ENCODE data around the gene PLIN5.

PLIN5 gene, protein sequence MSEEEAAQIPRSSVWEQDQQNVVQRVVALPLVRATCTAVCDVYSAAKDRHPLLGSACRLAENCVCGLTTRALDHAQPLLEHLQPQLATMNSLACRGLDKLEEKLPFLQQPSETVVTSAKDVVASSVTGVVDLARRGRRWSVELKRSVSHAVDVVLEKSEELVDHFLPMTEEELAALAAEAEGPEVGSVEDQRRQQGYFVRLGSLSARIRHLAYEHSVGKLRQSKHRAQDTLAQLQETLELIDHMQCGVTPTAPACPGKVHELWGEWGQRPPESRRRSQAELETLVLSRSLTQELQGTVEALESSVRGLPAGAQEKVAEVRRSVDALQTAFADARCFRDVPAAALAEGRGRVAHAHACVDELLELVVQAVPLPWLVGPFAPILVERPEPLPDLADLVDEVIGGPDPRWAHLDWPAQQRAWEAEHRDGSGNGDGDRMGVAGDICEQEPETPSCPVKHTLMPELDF

GRCh38 chr19:4534836-4535658, at the start of gene PLIN5:
PLIN5 (minus strand) TSS chr19:4535224; CDS start chr19:4534074, 1,150 bp downstream.
- DNase-seq (ENCODE audit: low read depth): no peak

- no peak for DNase-seq (ENCODE audit: low read depth)
Measured at GRCh38 chr19:4583961-4584669, 49.1 kb upstream of the PLIN5 start.

GRCh38 chr19:4582980-4583842, 48.2 kb upstream of the PLIN5 start:
- no peak for DNase-seq (ENCODE audit: low read depth)

- no peak for DNase-seq (ENCODE audit: low read depth)
Measured at GRCh38 chr19:4581666-4582553, 46.9 kb upstream of the PLIN5 start.

DNA sequence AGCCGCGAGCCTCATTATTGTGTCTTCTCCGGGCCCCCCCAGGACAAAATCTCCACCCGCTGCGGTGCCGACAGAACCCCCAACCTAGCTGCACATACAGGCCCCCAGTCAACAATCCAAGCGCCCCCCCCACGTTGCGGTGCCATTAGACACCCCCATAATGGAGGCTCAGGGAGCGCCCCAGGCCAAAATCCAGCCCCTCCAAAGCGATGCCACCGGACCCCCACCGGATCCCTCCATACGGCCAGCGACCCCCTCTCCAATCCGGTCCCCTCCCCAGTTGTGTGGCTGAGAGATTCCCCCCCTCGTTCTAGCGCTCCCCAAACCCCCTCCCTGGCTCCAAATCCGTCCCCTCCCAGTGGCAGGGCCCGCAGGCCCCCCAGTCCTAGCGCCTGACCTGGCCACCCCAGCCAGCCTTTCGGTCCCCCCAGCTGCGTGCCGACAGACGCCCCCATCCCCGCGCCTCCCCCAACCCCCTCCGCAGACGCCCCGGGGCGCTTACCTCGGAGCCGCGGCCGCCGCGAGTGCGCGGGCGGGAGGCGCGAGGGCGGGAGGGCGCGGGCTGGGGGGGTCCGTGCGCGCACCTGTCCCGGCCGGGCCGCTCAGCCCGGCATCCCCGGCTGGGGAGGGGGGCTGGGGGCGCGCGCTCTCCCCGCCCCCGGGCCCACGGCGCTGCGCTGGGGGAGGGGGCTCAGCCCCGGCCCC, 46.1 kb upstream of the PLIN5 start:
- no peak for DNase-seq (ENCODE audit: low read depth)

GRCh38 chr19:4580021-4580901, 45.2 kb upstream of the PLIN5 start:
- no peak for DNase-seq (ENCODE audit: low read depth)

- DNase-seq (ENCODE audit: low read depth): no peak
Measured at GRCh38 chr19:4579389-4579788, 44.4 kb upstream of the PLIN5 start.

DNA sequence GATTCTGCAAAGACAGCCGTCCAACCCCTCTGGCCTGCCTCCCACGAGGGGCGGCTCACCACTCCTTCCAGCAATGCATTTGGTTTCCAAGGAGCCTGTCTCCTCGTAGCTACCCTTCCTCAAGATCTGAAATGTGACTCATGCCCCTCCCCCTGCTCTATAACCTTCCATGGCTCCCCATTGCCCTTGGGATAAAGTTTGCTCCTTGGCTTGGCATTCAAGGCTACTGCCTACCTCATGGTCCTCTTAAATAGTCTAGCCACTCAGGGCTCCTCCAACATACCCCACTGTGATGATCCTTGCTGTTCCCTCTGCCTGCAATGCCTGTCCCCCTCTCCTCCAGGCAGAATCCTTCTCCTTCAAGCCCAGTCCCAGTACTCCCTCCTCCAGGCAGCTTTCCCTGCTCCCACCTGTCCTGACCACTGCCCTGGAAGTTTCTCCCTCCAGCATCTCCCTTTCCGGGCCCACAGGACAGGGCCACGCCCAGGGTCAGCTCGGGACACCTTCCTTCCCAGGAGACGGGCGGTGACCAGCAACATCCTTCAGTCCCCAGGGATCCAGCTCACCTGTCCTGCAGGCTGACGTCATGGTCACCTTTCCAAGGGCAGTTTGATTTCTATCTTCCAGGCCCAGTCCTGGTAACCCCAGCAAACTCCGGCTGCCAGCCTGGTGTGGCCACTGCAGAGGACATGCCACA, 43.7 kb upstream of the PLIN5 start:
- DNase-seq (ENCODE audit: low read depth): no peak

GRCh38 chr19:4577020-4577782, 42.2 kb upstream of the PLIN5 start:
- no peak for DNase-seq (ENCODE audit: low read depth)

DNA sequence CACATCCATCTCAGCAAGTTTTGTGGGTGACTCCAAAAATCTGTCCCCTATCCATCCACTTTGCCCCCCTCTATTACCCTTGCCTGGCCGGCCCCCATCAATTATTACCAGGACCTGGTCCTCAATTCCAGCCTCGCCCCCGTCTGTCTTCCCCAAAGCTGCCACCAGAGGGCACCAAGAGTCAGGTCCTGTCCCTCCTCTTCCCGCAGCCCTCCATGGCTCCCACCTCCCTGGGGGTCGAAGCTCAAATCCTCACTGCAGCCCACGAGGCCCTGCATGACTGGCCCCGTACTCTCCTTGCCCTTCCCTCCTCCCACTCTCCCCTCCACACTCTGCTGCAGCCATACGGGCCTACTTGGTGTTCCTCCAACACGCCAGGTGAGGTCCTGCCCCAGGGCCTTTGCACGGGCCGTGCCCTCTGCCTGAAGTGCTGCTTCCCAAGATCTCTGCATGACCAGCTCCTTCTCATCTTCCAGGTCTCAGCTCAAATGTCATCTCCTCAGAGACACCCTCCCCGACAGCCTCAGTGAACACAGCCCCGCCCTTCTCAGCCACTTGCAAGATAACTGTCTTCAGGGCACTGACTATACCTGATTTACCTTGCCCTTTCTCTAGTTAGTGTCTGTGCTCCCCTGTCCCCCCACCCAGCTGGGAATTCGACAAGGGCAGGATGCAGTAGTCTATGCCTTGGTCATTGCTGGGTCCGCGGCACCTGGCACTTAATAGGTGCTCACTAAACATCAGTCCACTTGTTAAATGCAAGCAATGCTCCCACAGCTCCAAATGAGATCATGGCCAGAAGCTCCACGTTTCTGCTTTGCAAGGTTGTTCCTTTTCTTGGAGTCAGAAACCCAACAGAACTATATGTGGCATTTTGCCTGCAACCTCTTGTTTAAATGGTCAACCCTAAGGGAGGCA, 41.3 kb upstream of the PLIN5 start:
- DNase-seq (ENCODE audit: low read depth): no peak

GRCh38 chr19:4575267-4576015, 40.4 kb upstream of the PLIN5 start:
- DNase-seq (ENCODE audit: low read depth): peak; percentile 78

DNA sequence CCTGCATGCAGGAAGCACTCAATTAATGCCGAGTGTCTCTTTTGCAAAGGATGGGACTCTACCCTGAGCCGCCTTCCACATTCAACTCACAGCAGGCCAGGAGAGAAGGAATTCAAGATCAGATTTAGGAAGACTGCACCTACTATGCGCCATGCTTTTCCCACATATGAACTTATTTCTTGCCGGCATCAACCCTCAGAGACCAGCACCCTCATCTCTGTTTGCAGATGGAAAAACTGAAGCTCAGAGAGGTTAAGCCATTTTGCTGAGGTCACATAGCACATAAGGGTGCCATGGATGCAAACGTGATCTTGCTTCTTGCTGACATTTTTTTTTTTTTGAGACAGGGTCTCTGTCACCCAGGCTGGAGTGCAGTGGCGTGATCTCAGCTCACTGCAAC, 38.7 kb upstream of the PLIN5 start:
- no peak for DNase-seq (ENCODE audit: low read depth)

GRCh38 chr19:4571305-4571917, 36.4 kb upstream of the PLIN5 start:
- no peak for DNase-seq (ENCODE audit: low read depth)

DNA sequence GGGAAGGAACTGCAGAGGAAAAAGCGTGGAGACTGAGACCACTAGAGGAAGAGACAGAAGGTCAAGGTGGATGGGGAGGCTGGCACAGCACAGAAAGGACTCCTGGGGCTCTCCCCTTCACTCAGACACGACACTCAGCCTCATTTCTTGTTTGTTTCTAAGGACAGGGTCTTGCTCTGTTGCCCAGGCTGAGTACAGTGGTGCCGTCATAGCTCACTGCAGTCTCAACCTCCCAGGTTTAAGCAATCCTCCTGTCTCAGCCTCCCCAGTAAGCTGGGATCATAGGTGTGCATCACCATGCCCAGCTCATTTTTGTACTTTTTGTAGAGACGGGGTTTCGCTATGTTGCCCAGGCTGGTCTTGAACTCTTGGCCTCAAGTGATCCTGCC, 35.9 kb upstream of the PLIN5 start:
- DNase-seq (ENCODE audit: low read depth): no peak

GRCh38 chr19:4570402-4570801, 35.4 kb upstream of the PLIN5 start:
- no peak for DNase-seq (ENCODE audit: low read depth)
